Endothelial cell (in vitro differentiated cells): ENCODE measurements around the gene DOK5. TPM values are rescaled to one million over a fixed set of nuclear protein-coding genes. Genes with fewer than 3 reads are reported as not detected.

Experiments used
- DNase-seq: peaks from one replicate; pipeline ENCODE4 v3.0.0; 2021; ENCODE audit warnings: low spot score
- H3K27ac Mint-ChIP-seq: one replicate; pipeline ENCODE4 v1.8.0; 2021; ENCODE audit warnings: mixed read lengths, inconsistent platforms; ENCODE audit not compliant: unreplicated experiment
- H3K27me3 Mint-ChIP-seq: one replicate; pipeline ENCODE4 v1.8.0; 2021; ENCODE audit warnings: mild to moderate bottlenecking, moderate library complexity, mixed read lengths, inconsistent platforms; ENCODE audit not compliant: unreplicated experiment
- H3K36me3 Mint-ChIP-seq: one replicate; pipeline ENCODE4 v1.8.0; 2021; ENCODE audit warnings: mild to moderate bottlenecking, low read depth, mixed read lengths, inconsistent platforms; ENCODE audit not compliant: unreplicated experiment
- H3K4me1 Mint-ChIP-seq: one replicate; pipeline ENCODE4 v1.8.0; 2021; ENCODE audit warnings: mild to moderate bottlenecking, mixed read lengths, inconsistent platforms; ENCODE audit not compliant: unreplicated experiment
- H3K4me3 Mint-ChIP-seq: one replicate; pipeline ENCODE4 v1.8.0; 2021; ENCODE audit warnings: mild to moderate bottlenecking, mixed read lengths, inconsistent platforms; ENCODE audit not compliant: unreplicated experiment
- H3K9me3 Mint-ChIP-seq: one replicate; pipeline ENCODE4 v1.8.0; 2021; ENCODE audit warnings: mixed read lengths, inconsistent platforms; ENCODE audit not compliant: unreplicated experiment
- total RNA-seq: library from RNA; stranded (reverse); fragmentation: NEBNext Ultra II Directional; extraction: Animal tissue kit (Norgen Biotek cat#: 25700); gene quantifications from one replicate; pipeline ENCODE4 v1.2.1, GENCODE V29; 2021; ENCODE audit not compliant: unreplicated experiment
- TF ChIP-seq, protein P1 (sequence below): fragments of 200-600 bp; sonication (generic); IDR thresholded peaks from one replicate; pipeline ENCODE4 v1.5.0; 2021; ENCODE audit warnings: antibody characterized with exemption; ENCODE audit not compliant: unreplicated experiment

The DOK5 gene
- total RNA-seq, 1 donor from 2014 or later: 0.26 TPM

DNA sequence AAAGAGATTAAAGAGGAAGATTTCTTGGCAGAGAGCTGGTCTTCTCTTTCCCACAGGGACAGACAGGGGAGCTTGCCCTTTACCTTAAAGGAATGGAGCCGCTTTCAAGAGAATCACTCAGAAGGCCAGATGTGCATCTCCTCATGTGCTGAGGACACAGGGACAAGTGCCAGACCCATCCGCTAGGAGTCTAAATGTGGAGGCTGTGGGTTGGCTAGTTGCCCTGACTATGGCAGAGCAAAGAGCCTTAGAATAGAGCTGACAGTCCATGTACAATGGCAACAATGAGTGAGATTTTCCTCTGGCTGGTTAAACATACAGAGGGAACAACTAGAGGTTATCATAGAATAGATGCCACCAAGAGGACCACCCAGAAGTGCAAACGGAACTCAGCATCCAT is 7.3 kb upstream of the DOK5 start:
- DNase-seq: no peak

DNA sequence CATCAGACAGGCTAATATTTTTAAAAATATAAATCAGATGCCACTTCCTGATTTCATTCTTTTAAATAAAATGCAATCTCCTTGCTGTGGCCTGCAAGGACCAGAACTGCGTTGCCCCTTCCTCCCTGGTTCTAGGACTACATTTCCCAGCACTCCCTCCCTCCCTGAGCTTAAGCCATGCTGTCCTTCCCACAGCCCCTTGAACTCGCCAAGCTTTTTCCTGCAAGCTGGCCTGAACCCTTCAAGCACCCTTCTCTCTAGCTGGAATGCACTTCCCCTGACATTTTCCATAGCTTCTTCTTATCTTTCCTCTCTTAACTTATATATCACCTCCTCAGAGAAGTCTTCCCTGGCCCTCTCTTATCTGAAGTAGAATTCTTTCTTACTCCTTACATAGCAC is 6.1 kb upstream of the DOK5 start:
- Mint-ChIP-seq H3K9me3 (no peaks in the 10 kb centered on the region), H3K27me3 (no peaks in the 10 kb centered on the region), H3K36me3 (no peaks in the 10 kb centered on the region), H3K4me1 (no peaks in the 10 kb centered on the region), H3K27ac (no peak overlapping the region), H3K4me3 (no peak overlapping the region)
- DNase-seq: no peak
- TF ChIP-seq, protein P1, sequence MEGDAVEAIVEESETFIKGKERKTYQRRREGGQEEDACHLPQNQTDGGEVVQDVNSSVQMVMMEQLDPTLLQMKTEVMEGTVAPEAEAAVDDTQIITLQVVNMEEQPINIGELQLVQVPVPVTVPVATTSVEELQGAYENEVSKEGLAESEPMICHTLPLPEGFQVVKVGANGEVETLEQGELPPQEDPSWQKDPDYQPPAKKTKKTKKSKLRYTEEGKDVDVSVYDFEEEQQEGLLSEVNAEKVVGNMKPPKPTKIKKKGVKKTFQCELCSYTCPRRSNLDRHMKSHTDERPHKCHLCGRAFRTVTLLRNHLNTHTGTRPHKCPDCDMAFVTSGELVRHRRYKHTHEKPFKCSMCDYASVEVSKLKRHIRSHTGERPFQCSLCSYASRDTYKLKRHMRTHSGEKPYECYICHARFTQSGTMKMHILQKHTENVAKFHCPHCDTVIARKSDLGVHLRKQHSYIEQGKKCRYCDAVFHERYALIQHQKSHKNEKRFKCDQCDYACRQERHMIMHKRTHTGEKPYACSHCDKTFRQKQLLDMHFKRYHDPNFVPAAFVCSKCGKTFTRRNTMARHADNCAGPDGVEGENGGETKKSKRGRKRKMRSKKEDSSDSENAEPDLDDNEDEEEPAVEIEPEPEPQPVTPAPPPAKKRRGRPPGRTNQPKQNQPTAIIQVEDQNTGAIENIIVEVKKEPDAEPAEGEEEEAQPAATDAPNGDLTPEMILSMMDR: no peak

More for the DNA sequence above, 7.3 kb upstream of the DOK5 start:
- no peaks in the 10 kb centered on the region for H3K36me3 Mint-ChIP-seq
- TF ChIP-seq, protein P1: no peak
- no peak overlapping the region for H3K27ac Mint-ChIP-seq
- no peaks in the 10 kb centered on the region for H3K4me1 Mint-ChIP-seq
- no peaks in the 10 kb centered on the region for H3K27me3 Mint-ChIP-seq
- no peaks in the 10 kb centered on the region for H3K9me3 Mint-ChIP-seq
- H3K4me3 Mint-ChIP-seq: no peak overlapping the region

DNA sequence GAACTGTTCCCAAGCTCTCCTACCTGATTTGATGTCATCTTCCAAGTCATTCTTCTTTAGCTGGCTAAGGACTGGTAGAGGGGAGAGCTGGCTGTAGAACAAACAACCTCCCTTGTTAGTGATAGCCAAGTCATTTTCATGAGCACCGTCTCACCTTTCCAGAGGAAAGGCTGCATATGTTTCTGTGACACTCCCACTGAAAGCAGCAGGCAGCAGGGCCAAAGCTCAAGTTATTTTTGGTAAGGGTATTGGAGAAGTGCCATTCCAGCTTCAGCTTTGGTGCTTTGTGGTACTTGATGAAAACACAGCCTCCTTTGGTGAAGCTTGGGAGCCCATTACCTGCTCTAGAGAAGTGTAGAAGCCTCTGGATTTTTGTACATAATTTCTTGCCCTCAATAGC is 5.4 kb upstream of the DOK5 start:
- DNase-seq: no peak
- Mint-ChIP-seq H3K36me3 (no peaks in the 10 kb centered on the region), H3K27me3 (no peaks in the 10 kb centered on the region), H3K27ac (no peak overlapping the region), H3K4me1 (no peaks in the 10 kb centered on the region), H3K9me3 (no peaks in the 10 kb centered on the region), H3K4me3 (no peak overlapping the region)
- TF ChIP-seq, protein P1: no peak

DNA sequence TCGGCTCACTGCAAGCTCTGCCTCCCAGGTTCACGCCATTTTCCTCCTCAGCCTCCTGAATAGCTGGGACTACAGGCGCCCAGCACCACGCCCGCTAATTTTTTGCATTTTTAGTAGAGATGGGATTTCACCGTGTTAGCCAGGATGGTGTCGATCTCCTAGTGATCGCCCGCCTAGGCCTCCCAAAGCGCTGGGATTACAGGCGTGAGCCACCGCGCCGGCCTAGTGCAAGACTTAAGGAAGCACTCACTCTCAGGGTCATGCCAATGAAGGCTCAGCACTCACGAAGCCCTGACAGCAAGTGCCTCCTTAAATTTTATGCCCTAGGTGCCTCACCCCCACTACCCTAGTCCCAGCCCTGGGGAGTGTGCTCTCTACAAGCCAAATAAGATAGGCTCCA is 4.7 kb upstream of the DOK5 start:
- no peaks in the 10 kb centered on the region for H3K36me3 Mint-ChIP-seq
- H3K4me3 Mint-ChIP-seq: no peak overlapping the region
- TF ChIP-seq, protein P1: no peak
- H3K27ac Mint-ChIP-seq: no peak overlapping the region
- H3K9me3 Mint-ChIP-seq: no peaks in the 10 kb centered on the region
- no peak for DNase-seq
- no peaks in the 10 kb centered on the region for H3K27me3 Mint-ChIP-seq
- H3K4me1 Mint-ChIP-seq: no peaks in the 10 kb centered on the region

DNA sequence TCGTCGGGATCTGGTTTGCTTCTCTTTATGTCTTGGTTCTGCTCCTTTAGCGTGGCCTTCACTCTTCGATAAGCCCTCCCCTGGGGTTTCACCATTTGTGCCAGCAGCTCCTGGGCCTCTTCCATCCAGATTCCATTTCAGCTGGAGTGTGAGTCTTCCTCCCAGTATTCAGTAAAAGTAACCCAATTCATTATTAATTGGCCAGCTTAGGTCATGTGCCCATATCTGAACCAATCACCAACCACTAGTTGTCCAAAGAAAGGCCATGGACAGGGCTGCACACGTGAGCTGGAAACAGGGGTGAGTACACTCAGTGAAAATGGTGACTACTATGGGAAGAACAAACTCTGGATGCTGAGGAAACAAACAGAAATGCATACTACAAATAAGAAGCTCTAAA is 2.8 kb upstream of the DOK5 start:
- TF ChIP-seq, protein P1: no peak
- no peak for DNase-seq
- H3K4me1 Mint-ChIP-seq: peaks cover 6% of the 10 kb centered on the region
- H3K36me3 Mint-ChIP-seq: no peaks in the 10 kb centered on the region
- H3K4me3 Mint-ChIP-seq: no peak overlapping the region
- no peaks in the 10 kb centered on the region for H3K9me3 Mint-ChIP-seq
- no peaks in the 10 kb centered on the region for H3K27me3 Mint-ChIP-seq
- H3K27ac Mint-ChIP-seq: no peak overlapping the region
